PC-3 (cell line): Measurements from ENCODE around the gene ADRA2B. TPM values are rescaled to one million over a fixed set of nuclear protein-coding genes. Genes with fewer than 3 reads are reported as not detected.

Experiments
- ATAC-seq: fragments of 200-7000 bp; cut with Tn5 transposase; 2 replicates; pipeline ENCODE4 v1.9.1; 2020; ENCODE audit warnings: mild to moderate bottlenecking, moderate library complexity
- BruUV-seq: library from RNA; stranded (reverse); fragments of 400-500 nt; replicated peaks from 2 replicates; lab custom pipeline; 2021; lab: Mats Ljungman, UMichigan
- CTCF ChIA-PET: fragments of 300-600 bp; sonication (Branson Sonifier 250); formaldehyde crosslinking; loops from one replicate; lab custom pipeline; 2022; ENCODE audit warnings: antibody characterized with exemption; lab: Charles Lee
- POLR2A ChIA-PET: fragments of 300-600 bp; sonication (Branson Sonifier 250); formaldehyde crosslinking; loops from one replicate; lab custom pipeline; 2022; ENCODE audit warnings: antibody characterized with exemption; ENCODE audit not compliant: unreplicated experiment; lab: Charles Lee
- DNase-seq: peaks from one replicate; pipeline ENCODE4 v3.0.0-alpha.2; 2015
- H2AFZ ChIP-seq: fragments of 300-600 bp; sonication (generic); 2 replicates; pipeline ENCODE4 v1.6.0; 2016; ENCODE audit warnings: antibody characterized with exemption, low read length
- H3F3A ChIP-seq: fragments of 300-600 bp; sonication (generic); one replicate; pipeline ENCODE4 v1.6.0; 2017; ENCODE audit warnings: antibody characterized with exemption, low read length, control low read depth, mild to moderate bottlenecking; ENCODE audit not compliant: unreplicated experiment
- H3K27ac ChIP-seq: fragments of 300-600 bp; sonication (generic); 2 replicates; pipeline ENCODE4 v1.5.1; 2016; ENCODE audit warnings: mild to moderate bottlenecking, low read length
- H3K27me3 ChIP-seq: fragments of 300-600 bp; sonication (generic); 2 replicates; pipeline ENCODE4 v1.6.1; 2016; ENCODE audit warnings: low read length, mixed read lengths
- H3K36me3 ChIP-seq: fragments of 300-600 bp; sonication (generic); 2 replicates; pipeline ENCODE4 v1.6.1; 2016; ENCODE audit warnings: low read depth, mixed run types, low read length, mixed read lengths
- H3K4me1 ChIP-seq: fragments of 300-600 bp; sonication (generic); 2 replicates; pipeline ENCODE4 v1.5.1; 2016; ENCODE audit warnings: low read length; ENCODE audit not compliant: insufficient read depth
- H3K4me2 ChIP-seq: fragments of 300-600 bp; sonication (generic); 2 replicates; pipeline ENCODE4 v1.6.0; 2016; ENCODE audit warnings: low read length
- H3K4me3 ChIP-seq: fragments of 300-600 bp; sonication (generic); 2 replicates; pipeline ENCODE4 v1.5.1; 2016; ENCODE audit warnings: mild to moderate bottlenecking, low read length, mixed read lengths
- H3K79me2 ChIP-seq: fragments of 300-600 bp; sonication (generic); 2 replicates; pipeline ENCODE4 v1.6.1; 2017; ENCODE audit warnings: low read length, mixed read lengths
- H3K9ac ChIP-seq: fragments of 300-600 bp; sonication (generic); 2 replicates; pipeline ENCODE4 v1.6.0; 2016; ENCODE audit warnings: mild to moderate bottlenecking, low read length
- H3K9me2 ChIP-seq: fragments of 300-600 bp; sonication (generic); replicated peaks from 2 replicates; pipeline ENCODE4 v1.6.1; 2016; ENCODE audit warnings: mixed run types, low read length, mixed read lengths
- H3K9me3 ChIP-seq: fragments of 300-600 bp; sonication (generic); 2 replicates; pipeline ENCODE4 v1.6.1; 2016; ENCODE audit warnings: low read length, mixed read lengths
- H4K20me1 ChIP-seq: fragments of 300-600 bp; sonication (generic); 2 replicates; pipeline ENCODE4 v1.6.1; 2016; ENCODE audit warnings: low read length, mixed read lengths
- EZH2 ChIP-seq: fragments of 300-600 bp; sonication (generic); IDR thresholded peaks from one replicate; pipeline ENCODE4 v1.6.1; 2017; ENCODE audit warnings: antibody characterized with exemption, mild to moderate bottlenecking, low read length; ENCODE audit not compliant: unreplicated experiment
- EZH2phosphoT487 ChIP-seq: fragments of 300-600 bp; sonication (generic); IDR thresholded peaks from 2 replicates; pipeline ENCODE4 v1.6.1; 2018; ENCODE audit warnings: mild to moderate bottlenecking, antibody characterized with exemption, low read length, borderline replicate concordance
- intact Hi-C: fragments of 100-400 bp; cut with micrococcal nuclease; formaldehyde crosslinking; loops from 2 replicates; pipeline ENCODE4 v1.9.0; 2023
- total RNA-seq: library from RNA; depleted of rRNA; stranded (reverse); fragments of >200 nt; gene quantifications from 2 replicates; pipeline ENCODE4 v1.2.3, GENCODE V29; 2014
- TF ChIP-seq, protein P1 (sequence below): fragments of 300-600 bp; sonication (generic); conservative IDR thresholded peaks from 2 replicates; pipeline ENCODE4 v1.5.1; 2017; ENCODE audit warnings: antibody characterized with exemption, low read depth, mild to moderate bottlenecking, low read length

ADRA2B gene
- total RNA-seq, 1 experiment from 2014 or later, result not detected

DNA sequence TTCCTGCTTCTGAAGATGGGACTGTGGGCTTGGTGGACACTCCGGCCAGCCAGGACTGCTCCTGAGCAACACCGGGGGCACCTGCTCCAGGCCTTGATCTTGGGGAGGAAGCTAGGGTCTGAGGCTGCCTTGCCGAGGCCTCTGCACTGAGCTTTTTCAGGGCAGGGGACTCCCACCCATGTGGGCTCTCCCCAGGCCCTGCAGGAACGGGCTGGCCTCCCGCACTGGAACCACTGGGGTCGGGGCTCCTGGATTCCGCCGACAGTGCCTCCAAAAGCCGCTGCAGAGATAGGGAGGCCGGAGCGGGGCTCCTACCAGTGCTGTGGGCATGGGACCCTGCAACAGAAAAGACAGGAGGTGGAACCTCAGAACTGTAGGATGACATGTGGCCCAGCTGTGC, 7.6 kb upstream of the ADRA2B start:
- no peak overlapping the region for H3K9ac ChIP-seq
- no peaks in the 10 kb centered on the region for H3K9me3 ChIP-seq
- no TSS peak for BruUV-seq
- ChIA-PET CTCF (no interaction called here), POLR2A (no interaction called here)
- H3K79me2 ChIP-seq, result no peaks in the 10 kb centered on the region
- DNase-seq, result no peak
- TF ChIP-seq, protein P1, sequence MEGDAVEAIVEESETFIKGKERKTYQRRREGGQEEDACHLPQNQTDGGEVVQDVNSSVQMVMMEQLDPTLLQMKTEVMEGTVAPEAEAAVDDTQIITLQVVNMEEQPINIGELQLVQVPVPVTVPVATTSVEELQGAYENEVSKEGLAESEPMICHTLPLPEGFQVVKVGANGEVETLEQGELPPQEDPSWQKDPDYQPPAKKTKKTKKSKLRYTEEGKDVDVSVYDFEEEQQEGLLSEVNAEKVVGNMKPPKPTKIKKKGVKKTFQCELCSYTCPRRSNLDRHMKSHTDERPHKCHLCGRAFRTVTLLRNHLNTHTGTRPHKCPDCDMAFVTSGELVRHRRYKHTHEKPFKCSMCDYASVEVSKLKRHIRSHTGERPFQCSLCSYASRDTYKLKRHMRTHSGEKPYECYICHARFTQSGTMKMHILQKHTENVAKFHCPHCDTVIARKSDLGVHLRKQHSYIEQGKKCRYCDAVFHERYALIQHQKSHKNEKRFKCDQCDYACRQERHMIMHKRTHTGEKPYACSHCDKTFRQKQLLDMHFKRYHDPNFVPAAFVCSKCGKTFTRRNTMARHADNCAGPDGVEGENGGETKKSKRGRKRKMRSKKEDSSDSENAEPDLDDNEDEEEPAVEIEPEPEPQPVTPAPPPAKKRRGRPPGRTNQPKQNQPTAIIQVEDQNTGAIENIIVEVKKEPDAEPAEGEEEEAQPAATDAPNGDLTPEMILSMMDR, result no peak
- TF ChIP-seq EZH2phosphoT487, result no peak
- no peak for TF ChIP-seq EZH2
- H3K36me3 ChIP-seq, result no peaks in the 10 kb centered on the region
- no peak overlapping the region for H3K27ac ChIP-seq
- H3K4me3 ChIP-seq, result no peak overlapping the region
- no peaks in the 10 kb centered on the region for H3F3A ChIP-seq
- H3K4me1 ChIP-seq, result no peaks in the 10 kb centered on the region
- ATAC-seq, result no peak
- intact Hi-C loops, result no loop called here
- H3K9me2 ChIP-seq, result no peaks in the 10 kb centered on the region
- H4K20me1 ChIP-seq, result no peaks in the 10 kb centered on the region
- H3K27me3 ChIP-seq, result peaks cover 27% of the 10 kb centered on the region
- H2AFZ ChIP-seq, result no peak overlapping the region
- no peak overlapping the region for H3K4me2 ChIP-seq

DNA sequence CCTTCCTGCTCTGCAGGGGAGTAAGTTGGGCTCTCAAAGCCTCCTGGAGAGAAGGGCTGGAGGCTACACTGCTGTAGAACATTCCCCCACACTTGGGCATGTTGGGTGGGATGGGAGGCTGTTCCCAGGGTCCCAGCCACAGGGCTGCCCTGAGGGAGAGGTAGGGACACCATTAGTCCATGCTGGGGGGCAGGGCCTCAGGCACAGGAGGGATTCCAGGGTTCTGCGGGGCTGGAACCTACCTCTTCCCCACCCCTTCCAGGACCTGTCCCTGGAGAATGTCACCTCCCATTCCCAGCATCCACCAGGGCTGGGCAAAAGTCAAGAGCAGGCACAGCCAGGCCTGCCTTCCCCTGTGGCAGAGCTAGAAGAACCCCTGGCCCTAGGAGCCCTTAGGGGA, 6.9 kb upstream of the ADRA2B start:
- DNase-seq, result no peak
- Histone ChIP-seq H3K9ac (no peak overlapping the region), H3K4me3 (no peak overlapping the region), H3K9me3 (no peaks in the 10 kb centered on the region), H3K27me3 (peaks cover 27% of the 10 kb centered on the region), H3K79me2 (no peaks in the 10 kb centered on the region), H3K4me1 (no peaks in the 10 kb centered on the region), H3K4me2 (no peak overlapping the region), H3K27ac (no peak overlapping the region), H3F3A (no peaks in the 10 kb centered on the region), H4K20me1 (no peaks in the 10 kb centered on the region), H2AFZ (no peak overlapping the region), H3K36me3 (no peaks in the 10 kb centered on the region), H3K9me2 (no peaks in the 10 kb centered on the region)
- TF ChIP-seq EZH2 (no peak), EZH2phosphoT487 (no peak)
- TF ChIP-seq, protein P1, result no peak
- CTCF ChIA-PET, result no interaction called here
- intact Hi-C loops, result no loop called here
- POLR2A ChIA-PET, result no interaction called here
- ATAC-seq, result no peak
- no TSS peak for BruUV-seq

DNA sequence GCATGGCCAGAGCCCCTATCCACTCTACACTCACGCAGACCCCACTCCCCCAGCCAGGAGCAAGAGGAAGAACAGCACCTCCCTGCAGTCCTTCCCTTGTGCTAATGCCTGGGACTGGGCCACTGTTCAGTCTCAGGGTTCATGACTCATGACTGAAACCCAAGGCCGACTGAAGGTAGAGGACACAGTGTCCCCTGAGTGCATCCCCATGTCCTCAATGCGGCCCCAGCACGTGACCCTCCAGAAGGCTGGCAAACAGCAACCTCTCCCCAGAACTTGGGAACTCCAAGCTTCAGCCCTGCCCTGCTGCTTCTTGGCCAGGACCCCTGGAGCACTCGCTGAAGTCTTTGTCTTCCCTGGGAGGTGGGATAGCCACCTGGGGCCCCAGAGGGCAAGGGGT, 6.0 kb upstream of the ADRA2B start:
- no peaks in the 10 kb centered on the region for H3K79me2 ChIP-seq
- H3K4me2 ChIP-seq, result no peak overlapping the region
- DNase-seq (no peak), ATAC-seq (no peak)
- POLR2A ChIA-PET, result no interaction called here
- H3K9me3 ChIP-seq, result no peaks in the 10 kb centered on the region
- H4K20me1 ChIP-seq, result no peaks in the 10 kb centered on the region
- no peak overlapping the region for H2AFZ ChIP-seq
- H3K9ac ChIP-seq, result no peak overlapping the region
- H3K9me2 ChIP-seq, result no peaks in the 10 kb centered on the region
- no peaks in the 10 kb centered on the region for H3K36me3 ChIP-seq
- peaks cover 4% of the 10 kb centered on the region for H3K4me1 ChIP-seq
- peaks cover 27% of the 10 kb centered on the region for H3K27me3 ChIP-seq
- TF ChIP-seq, protein P1, result no peak
- TF ChIP-seq EZH2phosphoT487 (no peak), EZH2 (no peak)
- CTCF ChIA-PET, result no interaction called here
- intact Hi-C loops, result no loop called here
- BruUV-seq, result no TSS peak
- H3F3A ChIP-seq, result no peaks in the 10 kb centered on the region
- no peak overlapping the region for H3K27ac ChIP-seq
- no peak overlapping the region for H3K4me3 ChIP-seq
